Calu3 (cell line): ENCODE measurements around the gene HOXA11. TPM values are rescaled to one million over a fixed set of nuclear protein-coding genes. Genes with fewer than 3 reads are reported as not detected.
A peak's percentile ranks its signal among the peaks of the same experiment; 100 is the strongest.

Experiments used
- BruUV-seq: library from RNA; stranded (reverse); fragments of 400-500 nt; replicated peaks from 2 replicates; lab custom pipeline; 2021; lab: Mats Ljungman, UMichigan
- CTCF ChIA-PET: fragments of 300-600 bp; sonication (Branson Sonifier 250); formaldehyde crosslinking; loops from one replicate; lab custom pipeline; 2022; ENCODE audit warnings: antibody characterized with exemption; lab: Charles Lee
- DNase-seq: peaks from one replicate; pipeline ENCODE4 v3.0.0; 2022
- H3K27ac Mint-ChIP-seq: one replicate; pipeline ENCODE4 v1.8.0; 2022; ENCODE audit warnings: mixed read lengths; ENCODE audit not compliant: unreplicated experiment
- H3K27me3 Mint-ChIP-seq: one replicate; pipeline ENCODE4 v1.8.0; 2022; ENCODE audit warnings: mixed read lengths; ENCODE audit not compliant: unreplicated experiment
- H3K36me3 Mint-ChIP-seq: one replicate; pipeline ENCODE4 v1.8.0; 2022; ENCODE audit warnings: mild to moderate bottlenecking, moderate library complexity, mixed read lengths; ENCODE audit not compliant: insufficient read depth, unreplicated experiment
- H3K4me1 Mint-ChIP-seq: one replicate; pipeline ENCODE4 v1.8.0; 2022; ENCODE audit warnings: mild to moderate bottlenecking, low read depth, mixed read lengths; ENCODE audit not compliant: unreplicated experiment
- H3K4me3 Mint-ChIP-seq: one replicate; pipeline ENCODE4 v1.8.0; 2022; ENCODE audit warnings: mild to moderate bottlenecking, low read depth, moderate library complexity, mixed read lengths; ENCODE audit not compliant: unreplicated experiment
- H3K9me3 Mint-ChIP-seq: one replicate; pipeline ENCODE4 v1.8.0; 2022; ENCODE audit warnings: low read depth, mixed read lengths; ENCODE audit not compliant: unreplicated experiment
- intact Hi-C: fragments of 100-400 bp; cut with micrococcal nuclease; formaldehyde crosslinking; loops from one replicate; pipeline ENCODE4 v1.10.0; 2022; ENCODE audit not compliant: unreplicated experiment
- total RNA-seq: library from RNA; stranded (reverse); gene quantifications from 2 replicates; pipeline ENCODE4 v1.2.3, GENCODE V29; 2022
- TF ChIP-seq, protein P1 (sequence below): fragments of 200-600 bp; IDR thresholded peaks from one replicate; pipeline ENCODE4 v1.8.0; 2022; ENCODE audit warnings: antibody characterized with exemption; ENCODE audit not compliant: unreplicated experiment

The HOXA11 gene
- total RNA-seq, 1 experiment from 2014 or later, result 0.54 TPM

GRCh38 chr7:27189997-27190748 lies 5.1 kb upstream of the HOXA11 start:
- TF ChIP-seq, protein P1, sequence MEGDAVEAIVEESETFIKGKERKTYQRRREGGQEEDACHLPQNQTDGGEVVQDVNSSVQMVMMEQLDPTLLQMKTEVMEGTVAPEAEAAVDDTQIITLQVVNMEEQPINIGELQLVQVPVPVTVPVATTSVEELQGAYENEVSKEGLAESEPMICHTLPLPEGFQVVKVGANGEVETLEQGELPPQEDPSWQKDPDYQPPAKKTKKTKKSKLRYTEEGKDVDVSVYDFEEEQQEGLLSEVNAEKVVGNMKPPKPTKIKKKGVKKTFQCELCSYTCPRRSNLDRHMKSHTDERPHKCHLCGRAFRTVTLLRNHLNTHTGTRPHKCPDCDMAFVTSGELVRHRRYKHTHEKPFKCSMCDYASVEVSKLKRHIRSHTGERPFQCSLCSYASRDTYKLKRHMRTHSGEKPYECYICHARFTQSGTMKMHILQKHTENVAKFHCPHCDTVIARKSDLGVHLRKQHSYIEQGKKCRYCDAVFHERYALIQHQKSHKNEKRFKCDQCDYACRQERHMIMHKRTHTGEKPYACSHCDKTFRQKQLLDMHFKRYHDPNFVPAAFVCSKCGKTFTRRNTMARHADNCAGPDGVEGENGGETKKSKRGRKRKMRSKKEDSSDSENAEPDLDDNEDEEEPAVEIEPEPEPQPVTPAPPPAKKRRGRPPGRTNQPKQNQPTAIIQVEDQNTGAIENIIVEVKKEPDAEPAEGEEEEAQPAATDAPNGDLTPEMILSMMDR, result no peak
- CTCF ChIA-PET, result interaction anchor here (0.5 to 1.5 kb wide), 3 partner anchors 10 to 1190 kb away, joined by 3 to 5 read pairs (median 4); partner anchors contain the start of gene HOXA13
- DNase-seq, result no peak
- no peaks in the 10 kb centered on the region for H3K4me1 Mint-ChIP-seq
- H3K36me3 Mint-ChIP-seq, result peaks cover 10% of the 10 kb centered on the region
- H3K4me3 Mint-ChIP-seq, result no peak overlapping the region
- peaks cover 74% of the 10 kb centered on the region for H3K27me3 Mint-ChIP-seq
- no peak overlapping the region for H3K27ac Mint-ChIP-seq
- no TSS peak for BruUV-seq
- H3K9me3 Mint-ChIP-seq, result no peaks in the 10 kb centered on the region
- intact Hi-C loops, result no loop called here

DNA sequence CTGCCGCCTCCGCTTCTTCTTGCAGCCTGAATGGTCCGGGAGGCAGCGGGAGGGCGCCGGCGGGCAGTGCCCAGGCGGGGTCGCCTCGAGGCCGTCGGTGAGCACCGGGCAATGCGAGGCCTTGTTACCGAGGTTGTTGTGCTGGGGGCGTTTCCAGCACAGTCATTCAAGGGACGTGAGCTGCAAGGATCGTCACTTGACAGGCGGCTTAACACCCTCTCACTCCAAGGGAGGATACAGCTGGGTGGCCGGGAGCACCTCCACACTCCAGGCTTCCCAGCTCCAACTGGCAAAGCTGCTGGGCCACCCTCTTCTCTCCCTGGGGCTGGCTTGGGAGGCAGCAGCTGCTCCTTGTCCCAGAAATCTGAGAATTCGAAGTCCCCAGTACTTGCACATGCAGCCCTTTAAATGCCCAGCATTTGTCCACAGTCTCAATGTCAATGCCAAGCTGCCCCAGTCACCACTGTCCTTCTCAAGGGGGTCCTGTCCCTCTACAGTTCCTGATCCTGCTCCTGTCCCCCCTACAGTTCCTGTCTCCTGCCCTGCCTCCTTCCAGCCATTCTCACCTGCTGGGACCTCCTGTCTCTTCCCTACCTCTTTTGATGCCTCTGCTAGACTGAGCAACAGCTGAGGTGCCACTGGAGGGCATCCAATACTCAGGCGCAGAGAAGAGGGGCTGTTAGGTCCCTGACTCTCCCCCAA lies 4.4 kb upstream of the HOXA11 start:
- CTCF ChIA-PET, result interaction anchor here (0.9 to 1.7 kb wide), 2 partner anchors 11 to 12 kb away, joined by 3 read pairs; partner anchors contain the start of gene HOXA13
- H3K4me3 Mint-ChIP-seq, result no peak overlapping the region
- H3K9me3 Mint-ChIP-seq, result no peaks in the 10 kb centered on the region
- H3K4me1 Mint-ChIP-seq, result peaks cover 6% of the 10 kb centered on the region
- TF ChIP-seq, protein P1, result no peak
- no peak for DNase-seq
- intact Hi-C loops, result no loop called here
- peaks cover 17% of the 10 kb centered on the region for H3K36me3 Mint-ChIP-seq
- H3K27ac Mint-ChIP-seq, result no peak overlapping the region
- H3K27me3 Mint-ChIP-seq, result peaks cover 82% of the 10 kb centered on the region
- no TSS peak for BruUV-seq

GRCh38 chr7:27188386-27189294 lies 3.6 kb upstream of the HOXA11 start:
- no TSS peak for BruUV-seq
- DNase-seq, result no peak
- H3K27ac Mint-ChIP-seq, result no peak overlapping the region
- TF ChIP-seq, protein P1, result no peak
- H3K4me3 Mint-ChIP-seq, result peak overlapping the region; percentile 76
- peaks cover 25% of the 10 kb centered on the region for H3K36me3 Mint-ChIP-seq
- peaks cover 7% of the 10 kb centered on the region for H3K4me1 Mint-ChIP-seq
- CTCF ChIA-PET, result interaction anchor here (1.7 kb wide), 1 partner anchor 12 kb away, joined by 3 read pairs; no protein-coding TSS in a partner anchor
- H3K27me3 Mint-ChIP-seq, result peaks cover 85% of the 10 kb centered on the region
- intact Hi-C loops, result no loop called here
- no peaks in the 10 kb centered on the region for H3K9me3 Mint-ChIP-seq
